ENCODE measurements around the gene CDR2L. TPM values are rescaled to one million over a fixed set of nuclear protein-coding genes. Genes with fewer than 3 reads are reported as not detected.

Gene CDR2L
- total and polyA plus RNA-seq, 9 donors, result 3.4 to 12.2 (median 8.8) TPM

GRCh38 chr17:74949455-74950115, 37.8 kb upstream of the CDR2L start:
- Histone ChIP-seq H3K27ac (ENCODE audit: low read length) (no peak overlapping the region), H3K9me3 (replicated peaks; ENCODE audit: control insufficient read depth, low read depth, low read length) (no peaks in the 10 kb centered on the region), H3K36me3 (ENCODE audit: control insufficient read depth, insufficient read depth, low read length) (no peaks in the 10 kb centered on the region), H3K4me1 (ENCODE audit: control insufficient read depth, insufficient read depth, low read length) (no peaks in the 10 kb centered on the region), H3K4me3 (ENCODE audit: low read length) (no peak overlapping the region), H3K27me3 (ENCODE audit: control insufficient read depth, insufficient read depth, low read length) (peaks cover 41% of the 10 kb centered on the region)
- 55% methylated on average over 8 of the region's 12 CpGs for WGBS (ENCODE audit: insufficient coverage)
- no peak for DNase-seq

DNA sequence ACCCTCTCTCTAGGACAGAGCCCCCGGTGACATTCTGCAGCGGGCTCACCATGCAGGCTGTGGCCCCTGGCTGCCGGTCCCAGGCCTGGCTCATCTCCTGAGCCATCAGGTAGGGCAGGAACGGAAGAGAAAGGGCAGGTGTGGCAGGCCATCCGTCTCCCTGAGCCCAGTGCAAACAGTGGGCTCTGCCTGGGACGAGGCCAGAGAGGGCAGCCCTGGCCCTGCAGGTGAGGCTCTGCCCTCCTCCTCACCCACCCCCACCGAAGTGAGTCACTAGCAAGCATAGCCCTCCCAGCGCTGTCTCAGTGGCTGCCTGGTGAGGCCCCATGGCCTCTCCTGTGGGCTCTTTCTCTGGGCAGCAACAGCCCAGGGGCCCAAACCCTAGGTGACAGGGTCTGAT, 37.2 kb upstream of the CDR2L start:
- H3K9me3 ChIP-seq (replicated peaks; ENCODE audit: control insufficient read depth, low read depth, low read length), result no peaks in the 10 kb centered on the region
- H3K4me1 ChIP-seq (ENCODE audit: control insufficient read depth, insufficient read depth, low read length), result no peaks in the 10 kb centered on the region
- DNase-seq, result no peak
- 65% methylated on average over 5 of the region's 8 CpGs for WGBS (ENCODE audit: insufficient coverage)
- peaks cover 42% of the 10 kb centered on the region for H3K27me3 ChIP-seq (ENCODE audit: control insufficient read depth, insufficient read depth, low read length)
- no peak overlapping the region for H3K27ac ChIP-seq (ENCODE audit: low read length)
- H3K36me3 ChIP-seq (ENCODE audit: control insufficient read depth, insufficient read depth, low read length), result no peaks in the 10 kb centered on the region
- H3K4me3 ChIP-seq (ENCODE audit: low read length), result no peak overlapping the region

- DNase-seq, result no peak
- H3K4me1 ChIP-seq (ENCODE audit: control insufficient read depth, insufficient read depth, low read length), result no peaks in the 10 kb centered on the region
- no peaks in the 10 kb centered on the region for H3K36me3 ChIP-seq (ENCODE audit: control insufficient read depth, insufficient read depth, low read length)
- peaks cover 38% of the 10 kb centered on the region for H3K27me3 ChIP-seq (ENCODE audit: control insufficient read depth, insufficient read depth, low read length)
- no peak overlapping the region for H3K4me3 ChIP-seq (ENCODE audit: low read length)
- WGBS (ENCODE audit: insufficient coverage), result 49% methylated on average over 3 of the region's 3 CpGs
- H3K9me3 ChIP-seq (replicated peaks; ENCODE audit: control insufficient read depth, low read depth, low read length), result no peaks in the 10 kb centered on the region
- H3K27ac ChIP-seq (ENCODE audit: low read length), result no peak overlapping the region
Measured at GRCh38 chr17:74951065-74951464, 36.4 kb upstream of the CDR2L start.

DNA sequence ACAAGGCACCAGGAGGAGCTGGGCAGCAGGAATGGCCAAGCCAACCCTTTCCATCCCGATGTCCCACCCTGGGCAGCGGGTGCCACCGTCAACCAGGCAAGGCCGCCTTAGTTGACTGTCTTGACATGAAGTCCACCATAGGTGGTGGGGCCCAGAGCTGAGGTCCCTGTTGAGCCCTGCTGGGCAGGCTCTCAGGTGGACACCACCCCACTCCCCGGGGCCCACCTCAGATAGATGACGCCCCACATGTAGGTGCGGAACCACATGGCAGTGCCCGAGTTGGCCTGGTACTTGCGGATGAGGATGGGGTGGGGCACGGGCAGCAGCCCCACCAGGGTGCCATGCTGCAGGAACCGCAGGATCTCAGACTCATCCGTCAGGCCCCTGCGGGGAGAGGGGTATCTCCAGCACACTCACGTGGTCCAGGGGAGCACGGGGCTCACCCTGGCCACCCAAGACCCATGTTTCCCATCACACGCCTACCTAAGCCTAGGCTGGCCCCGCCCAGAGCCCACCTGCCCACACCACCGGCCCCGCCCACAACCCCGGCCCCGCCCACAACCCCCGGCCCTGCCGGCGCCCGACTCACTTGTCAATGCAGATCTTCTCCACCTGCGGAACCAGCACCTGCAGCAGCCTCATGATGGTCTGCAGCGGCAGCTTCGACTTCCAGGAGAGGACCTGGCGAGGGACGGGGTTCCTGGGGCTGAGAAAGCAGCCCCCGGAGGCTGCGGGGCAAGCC, 35.6 kb upstream of the CDR2L start:
- H3K36me3 ChIP-seq (ENCODE audit: control insufficient read depth, insufficient read depth, low read length), result no peaks in the 10 kb centered on the region
- peaks cover 33% of the 10 kb centered on the region for H3K27me3 ChIP-seq (ENCODE audit: control insufficient read depth, insufficient read depth, low read length)
- H3K4me1 ChIP-seq (ENCODE audit: control insufficient read depth, insufficient read depth, low read length), result no peaks in the 10 kb centered on the region
- WGBS (ENCODE audit: insufficient coverage), result 66% methylated on average over 29 of the region's 32 CpGs
- no peak overlapping the region for H3K27ac ChIP-seq (ENCODE audit: low read length)
- H3K9me3 ChIP-seq (replicated peaks; ENCODE audit: control insufficient read depth, low read depth, low read length), result no peaks in the 10 kb centered on the region
- DNase-seq, result no peak
- no peak overlapping the region for H3K4me3 ChIP-seq (ENCODE audit: low read length)

- Histone ChIP-seq H3K27ac (ENCODE audit: low read length) (no peak overlapping the region), H3K36me3 (ENCODE audit: control insufficient read depth, insufficient read depth, low read length) (no peaks in the 10 kb centered on the region), H3K9me3 (replicated peaks; ENCODE audit: control insufficient read depth, low read depth, low read length) (no peaks in the 10 kb centered on the region), H3K4me3 (ENCODE audit: low read length) (no peak overlapping the region), H3K4me1 (ENCODE audit: control insufficient read depth, insufficient read depth, low read length) (no peaks in the 10 kb centered on the region), H3K27me3 (ENCODE audit: control insufficient read depth, insufficient read depth, low read length) (peaks cover 30% of the 10 kb centered on the region)
- no peak for DNase-seq
- 52% methylated on average over 14 of the region's 24 CpGs for WGBS (ENCODE audit: insufficient coverage)
Measured at GRCh38 chr17:74952431-74953133, 34.9 kb upstream of the CDR2L start.

DNA sequence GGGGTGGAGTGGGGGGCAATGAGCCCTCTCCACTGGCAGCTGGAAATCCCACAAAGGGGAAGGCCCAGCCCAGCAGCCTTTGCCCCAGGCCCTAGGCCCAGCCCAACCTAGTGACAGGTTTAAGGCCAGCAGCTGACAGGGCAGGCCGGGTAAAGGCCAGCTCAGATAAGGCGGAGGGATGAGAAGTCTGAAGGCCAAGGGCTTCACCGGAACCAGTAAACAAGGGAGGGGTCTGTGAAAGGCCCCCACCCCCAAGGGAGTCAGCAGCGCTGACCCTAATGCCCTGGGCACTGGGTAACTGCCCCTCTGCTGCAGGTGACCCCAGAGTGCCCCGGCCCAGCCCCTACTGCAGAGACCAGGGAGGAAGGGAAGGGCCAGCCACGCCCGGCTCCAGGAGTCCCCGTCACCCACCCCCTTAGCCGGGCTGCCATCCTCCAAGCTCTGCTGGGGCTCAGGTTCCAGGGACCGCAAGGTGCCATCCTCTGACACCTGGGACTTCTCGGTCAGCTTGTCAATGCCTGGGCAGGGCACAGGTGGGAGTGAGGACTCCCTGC, 34.2 kb upstream of the CDR2L start:
- peaks cover 33% of the 10 kb centered on the region for H3K27me3 ChIP-seq (ENCODE audit: control insufficient read depth, insufficient read depth, low read length)
- no peak overlapping the region for H3K27ac ChIP-seq (ENCODE audit: low read length)
- no peak for DNase-seq
- H3K9me3 ChIP-seq (replicated peaks; ENCODE audit: control insufficient read depth, low read depth, low read length), result no peaks in the 10 kb centered on the region
- 78% methylated on average over 8 of the region's 11 CpGs for WGBS (ENCODE audit: insufficient coverage)
- H3K4me1 ChIP-seq (ENCODE audit: control insufficient read depth, insufficient read depth, low read length), result no peaks in the 10 kb centered on the region
- H3K36me3 ChIP-seq (ENCODE audit: control insufficient read depth, insufficient read depth, low read length), result no peaks in the 10 kb centered on the region
- H3K4me3 ChIP-seq (ENCODE audit: low read length), result no peak overlapping the region

DNA sequence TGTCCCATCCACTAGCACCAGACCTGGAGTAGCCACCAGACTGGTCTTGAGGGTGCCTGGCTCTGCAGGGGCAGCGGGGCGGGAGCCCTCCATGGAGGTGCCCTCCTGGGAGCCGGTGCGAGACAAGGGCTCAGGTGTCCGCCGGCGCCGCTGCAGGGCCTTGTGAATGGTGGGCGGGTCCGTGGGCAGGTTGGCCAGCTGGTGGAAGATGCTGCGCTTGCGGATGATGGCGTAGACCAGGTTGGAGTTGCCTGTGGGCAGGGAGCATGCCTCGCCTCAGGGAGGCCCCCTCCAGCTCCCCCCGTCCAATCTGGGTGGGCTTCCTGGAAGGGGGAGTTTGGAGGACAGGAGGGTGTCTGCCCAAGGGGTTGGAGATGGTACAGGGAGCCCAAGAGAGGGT, 33.3 kb upstream of the CDR2L start:
- DNase-seq, result no peak
- no peaks in the 10 kb centered on the region for H3K9me3 ChIP-seq (replicated peaks; ENCODE audit: control insufficient read depth, low read depth, low read length)
- no peaks in the 10 kb centered on the region for H3K4me1 ChIP-seq (ENCODE audit: control insufficient read depth, insufficient read depth, low read length)
- H3K4me3 ChIP-seq (ENCODE audit: low read length), result no peak overlapping the region
- H3K27me3 ChIP-seq (ENCODE audit: control insufficient read depth, insufficient read depth, low read length), result peaks cover 33% of the 10 kb centered on the region
- WGBS (ENCODE audit: insufficient coverage), result 76% methylated on average over 12 of the region's 15 CpGs
- H3K27ac ChIP-seq (ENCODE audit: low read length), result no peak overlapping the region
- no peaks in the 10 kb centered on the region for H3K36me3 ChIP-seq (ENCODE audit: control insufficient read depth, insufficient read depth, low read length)

DNA sequence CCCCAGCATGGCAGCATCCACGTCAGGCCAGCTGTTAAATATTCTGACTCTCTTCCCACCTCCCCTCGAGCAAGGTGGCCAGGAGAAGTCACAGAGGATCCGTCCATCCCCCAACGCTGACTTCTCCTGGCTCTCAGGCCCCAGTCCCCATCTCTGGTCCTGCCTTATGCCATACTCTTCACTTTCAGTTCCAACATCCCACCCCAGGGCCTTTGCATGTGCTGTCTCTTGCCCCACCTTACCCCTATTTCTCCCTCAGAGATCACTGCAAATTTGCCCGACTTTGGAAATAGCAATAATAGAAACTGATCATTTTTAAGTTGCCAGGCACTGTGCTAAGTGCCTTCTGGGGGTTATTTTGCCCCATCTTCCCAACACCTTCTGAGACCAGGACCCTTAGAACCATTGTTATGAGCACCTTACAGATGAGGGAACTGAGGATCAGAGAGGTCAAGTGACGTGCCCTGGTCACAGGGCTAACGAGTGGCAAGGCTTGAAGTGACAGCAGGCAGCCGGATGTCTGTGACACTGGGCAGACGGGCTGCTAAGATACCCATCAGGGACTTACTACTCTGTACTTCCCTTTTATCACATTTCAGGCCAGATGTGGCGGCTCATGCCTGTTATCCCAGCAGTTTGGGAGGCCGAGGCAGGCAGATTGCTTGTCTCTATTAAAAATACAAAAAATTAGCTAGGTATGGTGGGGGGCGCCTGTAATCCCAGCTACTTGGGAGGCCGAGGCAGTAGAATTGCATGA, 32.6 kb upstream of the CDR2L start:
- no peak for DNase-seq
- Histone ChIP-seq H3K4me3 (ENCODE audit: low read length) (no peak overlapping the region), H3K4me1 (ENCODE audit: control insufficient read depth, insufficient read depth, low read length) (no peaks in the 10 kb centered on the region), H3K27me3 (ENCODE audit: control insufficient read depth, insufficient read depth, low read length) (peaks cover 32% of the 10 kb centered on the region), H3K9me3 (replicated peaks; ENCODE audit: control insufficient read depth, low read depth, low read length) (no peaks in the 10 kb centered on the region), H3K27ac (ENCODE audit: low read length) (no peak overlapping the region), H3K36me3 (ENCODE audit: control insufficient read depth, insufficient read depth, low read length) (no peaks in the 10 kb centered on the region)
- WGBS (ENCODE audit: insufficient coverage), result 44% methylated on average over 6 of the region's 13 CpGs

DNA sequence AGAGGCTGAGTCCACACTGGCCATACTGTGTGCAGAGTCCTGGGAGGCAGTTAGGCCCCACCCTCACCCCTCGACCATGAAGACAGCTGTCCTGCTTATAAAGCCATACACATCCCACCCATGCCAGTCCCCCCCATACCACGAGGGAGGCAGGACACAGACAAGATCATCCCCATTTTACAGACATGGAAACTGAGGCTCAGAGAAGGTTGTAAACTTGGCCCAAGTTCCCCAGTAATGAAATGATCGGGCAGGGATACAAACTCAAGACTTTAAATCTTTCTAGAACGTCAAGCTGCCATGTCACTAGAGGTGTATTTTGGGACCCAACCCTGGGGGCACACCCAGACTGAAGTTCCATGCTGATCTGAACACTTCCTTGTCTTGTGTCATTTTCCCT, 31.3 kb upstream of the CDR2L start:
- H3K4me3 ChIP-seq (ENCODE audit: low read length), result no peak overlapping the region
- H3K36me3 ChIP-seq (ENCODE audit: control insufficient read depth, insufficient read depth, low read length), result no peaks in the 10 kb centered on the region
- WGBS (ENCODE audit: insufficient coverage), result 56% methylated on average over 3 of the region's 4 CpGs
- no peaks in the 10 kb centered on the region for H3K4me1 ChIP-seq (ENCODE audit: control insufficient read depth, insufficient read depth, low read length)
- peaks cover 20% of the 10 kb centered on the region for H3K27me3 ChIP-seq (ENCODE audit: control insufficient read depth, insufficient read depth, low read length)
- DNase-seq, result no peak
- no peaks in the 10 kb centered on the region for H3K9me3 ChIP-seq (replicated peaks; ENCODE audit: control insufficient read depth, low read depth, low read length)
- H3K27ac ChIP-seq (ENCODE audit: low read length), result no peak overlapping the region
